ENCODE measurements around the gene CCDC134. TPM values are rescaled to one million over a fixed set of nuclear protein-coding genes. Genes with fewer than 3 reads are reported as not detected.

Gene CCDC134
- total and polyA plus RNA-seq, 2 of the 8 experiments (the other 6 are each of a cell fraction or from before 2014, with no cell fraction given) = 7.7 to 20.0 TPM

DNA sequence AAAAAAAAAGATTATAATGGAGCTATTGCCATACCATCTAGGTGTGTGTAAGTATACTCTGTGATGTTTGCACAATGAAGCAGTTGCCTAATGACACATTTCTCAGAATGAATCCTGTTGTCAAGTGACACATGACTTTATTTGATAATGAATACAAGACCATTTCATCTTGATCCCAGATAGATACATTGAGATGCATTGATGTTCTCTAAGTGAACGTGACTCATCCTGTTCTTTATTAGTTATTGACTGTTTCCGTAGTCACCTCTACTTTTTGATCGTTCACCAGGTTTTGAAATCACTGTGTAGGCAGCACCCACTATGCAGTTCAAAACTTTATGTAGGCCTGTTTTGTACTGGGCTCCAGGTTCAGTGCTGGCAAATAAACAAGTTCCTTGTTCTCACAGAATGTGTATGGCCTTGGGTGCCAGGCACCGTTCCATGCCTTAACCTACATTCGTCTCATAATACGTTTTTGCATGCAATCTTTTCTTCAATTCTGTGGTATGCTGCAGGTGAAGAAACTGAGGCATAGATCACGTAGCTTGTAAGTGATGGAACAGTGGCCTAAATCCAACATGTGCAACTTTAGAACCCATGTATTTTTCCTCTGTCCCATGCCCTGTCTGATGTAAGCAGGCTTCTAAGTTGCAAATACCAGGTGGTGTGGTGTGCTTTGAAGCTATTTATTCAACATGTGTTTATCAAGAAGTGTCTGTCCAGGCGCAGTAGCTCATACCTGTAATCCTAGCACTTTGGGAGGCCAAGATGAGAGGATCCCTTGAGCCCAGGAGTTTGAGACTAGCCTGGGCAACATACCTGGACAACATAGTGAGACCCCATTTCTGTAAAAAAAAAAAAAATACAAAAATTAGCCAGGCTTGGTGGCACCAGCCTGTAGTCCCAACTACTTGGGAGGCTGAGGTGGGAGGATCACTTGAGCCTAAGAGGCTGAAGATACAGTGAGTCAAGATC is 42.8 kb downstream of the CCDC134 start:
- H3K4me1 ChIP-seq (replicated peaks in 1 of 4; ENCODE audit: control insufficient read depth in 3 of 4, insufficient read depth in 4 of 4, low read length in 3 of 4) = peaks cover 11 to 39% (median 27%) of the 10 kb centered on the region in 4 experiments
- H3K9me3 ChIP-seq (ENCODE audit: insufficient read depth in 2 of 2, low read depth in 1 of 2, low read length in 1 of 2) = no peaks in the 10 kb centered on the region
- no peak overlapping the region for H3K23ac ChIP-seq (ENCODE audit: insufficient read length)
- no peak overlapping the region for H3K18ac ChIP-seq (ENCODE audit: extremely low read depth, low read length)
- DNase-seq (ENCODE audit: low read depth in 1 of 2, low spot score in 2 of 2) (no peak), FAIRE-seq (no peak)
- H4K5ac ChIP-seq (ENCODE audit: insufficient read length, low read depth, low read length) = no peak overlapping the region
- H4K91ac ChIP-seq (replicated peaks; ENCODE audit: insufficient read length, low read length) = no peak overlapping the region
- H3K9ac ChIP-seq (replicated peaks in 1 of 4; ENCODE audit: extremely low read depth in 1 of 4, low read depth in 3 of 4, low read length in 3 of 4) = no peak overlapping the region
- no peak overlapping the region for H2BK12ac ChIP-seq (ENCODE audit: low read depth, low read length)
- peaks cover 34% of the 10 kb centered on the region for H3K79me1 ChIP-seq (ENCODE audit: low read depth, low read length)
- H3K27ac ChIP-seq (ENCODE audit: low read depth, low read length) = no peak overlapping the region
- H3K4me3 ChIP-seq (ENCODE audit: extremely low read depth in 1 of 4, insufficient read depth in 2 of 4, low read depth in 3 of 4, low read length in 4 of 4) = no peak overlapping the region
- H3K27me3 ChIP-seq (replicated peaks in 1 of 4; ENCODE audit: control insufficient read depth in 3 of 4, extremely low read depth in 1 of 4, insufficient read depth in 3 of 4, low read length in 3 of 4) = no peaks in the 10 kb centered on the region
- ChIA-PET POLR2A (ENCODE audit: partially characterized antibody) (interaction anchor here (0.8 to 8.7 kb wide), 2 partner anchors 10 to 11 kb away, joined by 4 to 85 read pairs; partner anchors contain the start of gene SREBF2), CTCF (ENCODE audit: partially characterized antibody) (interaction anchor here (0.7 to 2.2 kb wide), 9 partner anchors 8 to 147 kb away, joined by 3 to 7 read pairs (median 4); partner anchors contain the start of gene SREBF2)
- peaks cover 0 to 39% (median 13%) of the 10 kb centered on the region in 4 experiments; a peak in 6 of 8 replicates for H3K36me3 ChIP-seq (ENCODE audit: control insufficient read depth in 2 of 4, insufficient read depth in 4 of 4, low read length in 3 of 4)
- H4K8ac ChIP-seq (ENCODE audit: extremely low read depth, insufficient read depth, low read length) = no peak overlapping the region
- H2AFZ ChIP-seq (ENCODE audit: low read length) = no peak overlapping the region
- H2AK5ac ChIP-seq (ENCODE audit: low read depth, low read length) = peak overlapping the region; percentile 3; the same call in 1 of the 2 replicates
- H2BK5ac ChIP-seq (ENCODE audit: low read depth, low read length) = no peak overlapping the region
- H3K56ac ChIP-seq (replicated peaks; ENCODE audit: insufficient read length, low read depth, low read length) = no peak overlapping the region
- H4K20me1 ChIP-seq (replicated peaks in 1 of 2; ENCODE audit: control insufficient read depth in 1 of 2, insufficient read depth in 2 of 2, low read length in 2 of 2) = peaks cover 22 to 46% of the 10 kb centered on the region in 2 experiments
- H3K4ac ChIP-seq (replicated peaks; ENCODE audit: insufficient read length, low read depth, low read length) = no peak overlapping the region
- peak overlapping the region in 1 of 2 experiments; percentile 35; a peak in 1 of 4 replicates for H3K4me2 ChIP-seq (ENCODE audit: insufficient read depth in 1 of 2, low read depth in 2 of 2, low read length in 2 of 2)
- 90% methylated on average over 8 of the region's 8 CpGs; no CpG with 5 or more reads in 1 of the 2 experiments for WGBS, 2 experiments (ENCODE audit: extremely low coverage in 1 of 2, insufficient coverage in 1 of 2, insufficient read length in 1 of 2, insufficient replicate concordance in 2 of 2, low coverage in 1 of 2, low lambda C conversion rate in 2 of 2, missing lambda C conversion rate in 1 of 2)
- H2BK15ac ChIP-seq (ENCODE audit: low read length) = no peak overlapping the region
- H3K23me2 ChIP-seq (ENCODE audit: low read depth, low read length) = no peaks in the 10 kb centered on the region
- TF ChIP-seq SIN3A (conservative IDR thresholded peaks at IDR 0.05 in 1 of 2, IDR thresholded peaks at IDR 0.05 in 1 of 2; ENCODE audit: low read depth in 1 of 2, low read length in 2 of 2) (no peak), POLR2AphosphoS5 (IDR thresholded peaks at IDR 0.05; ENCODE audit: low read depth, low read length) (0 out of 2 replicates have a peak, but pooled peaks have one; percentile 24), ASH2L (IDR thresholded peaks at IDR 0.05; ENCODE audit: low read length) (no peak)
- TF ChIP-seq, protein P1, sequence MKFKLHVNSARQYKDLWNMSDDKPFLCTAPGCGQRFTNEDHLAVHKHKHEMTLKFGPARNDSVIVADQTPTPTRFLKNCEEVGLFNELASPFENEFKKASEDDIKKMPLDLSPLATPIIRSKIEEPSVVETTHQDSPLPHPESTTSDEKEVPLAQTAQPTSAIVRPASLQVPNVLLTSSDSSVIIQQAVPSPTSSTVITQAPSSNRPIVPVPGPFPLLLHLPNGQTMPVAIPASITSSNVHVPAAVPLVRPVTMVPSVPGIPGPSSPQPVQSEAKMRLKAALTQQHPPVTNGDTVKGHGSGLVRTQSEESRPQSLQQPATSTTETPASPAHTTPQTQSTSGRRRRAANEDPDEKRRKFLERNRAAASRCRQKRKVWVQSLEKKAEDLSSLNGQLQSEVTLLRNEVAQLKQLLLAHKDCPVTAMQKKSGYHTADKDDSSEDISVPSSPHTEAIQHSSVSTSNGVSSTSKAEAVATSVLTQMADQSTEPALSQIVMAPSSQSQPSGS (IDR thresholded peaks at IDR 0.05; ENCODE audit: low read length) = no peak
- H3K79me2 ChIP-seq (ENCODE audit: control insufficient read depth in 1 of 2, insufficient read depth in 2 of 2, low read length in 2 of 2) = peaks cover 55 to 99% of the 10 kb centered on the region in 2 experiments
- no peak overlapping the region for H2BK120ac ChIP-seq (replicated peaks; ENCODE audit: low read depth, low read length)
- H3K14ac ChIP-seq (ENCODE audit: insufficient read length) = no peak overlapping the region
- no peak overlapping the region for H2BK20ac ChIP-seq (ENCODE audit: low read length)

Data from H1 (cell line).